GM19463 (cell line): ENCODE data around the gene SLC35F4.
"Not testable (repeated sequence)": the region's sequence is repeated elsewhere in the genome, so short reads cannot be mapped to it uniquely, and the experiment has no call there.

Experiments
- ATAC-seq: cut with Tn5 transposase; IDR thresholded peaks from one replicate; pipeline ENCODE4 v1.9.1; 2021; ENCODE audit warnings: mild to moderate bottlenecking, moderate library complexity; ENCODE audit not compliant: unreplicated experiment

The SLC35F4 gene

DNA sequence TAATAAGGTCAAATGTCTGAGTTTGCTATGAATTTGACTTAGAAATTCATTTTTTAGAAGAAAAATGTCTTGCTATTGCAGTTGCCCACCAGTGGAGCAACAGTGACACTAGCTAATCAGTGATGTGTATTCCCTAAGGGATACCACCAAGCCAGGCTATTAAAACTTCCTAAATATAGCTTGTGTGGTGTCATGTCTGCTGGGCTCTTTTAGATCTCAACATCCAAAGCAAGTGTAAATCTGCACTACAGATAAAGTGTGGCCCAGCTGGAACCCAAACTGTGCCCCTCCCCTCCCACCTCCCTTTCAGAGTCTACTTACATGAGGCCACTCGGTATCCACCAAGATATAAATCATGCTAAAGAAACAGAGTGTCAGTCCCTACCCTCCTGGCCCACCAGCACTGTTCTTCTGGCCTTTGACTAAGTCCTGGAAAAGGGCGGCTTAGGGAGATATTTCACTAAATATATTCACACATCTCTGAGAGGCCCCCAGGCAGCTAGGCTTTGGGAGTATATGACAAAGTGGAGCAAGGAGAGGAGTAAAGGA lies 53.8 kb downstream of the SLC35F4 start:
- no peak for ATAC-seq

DNA sequence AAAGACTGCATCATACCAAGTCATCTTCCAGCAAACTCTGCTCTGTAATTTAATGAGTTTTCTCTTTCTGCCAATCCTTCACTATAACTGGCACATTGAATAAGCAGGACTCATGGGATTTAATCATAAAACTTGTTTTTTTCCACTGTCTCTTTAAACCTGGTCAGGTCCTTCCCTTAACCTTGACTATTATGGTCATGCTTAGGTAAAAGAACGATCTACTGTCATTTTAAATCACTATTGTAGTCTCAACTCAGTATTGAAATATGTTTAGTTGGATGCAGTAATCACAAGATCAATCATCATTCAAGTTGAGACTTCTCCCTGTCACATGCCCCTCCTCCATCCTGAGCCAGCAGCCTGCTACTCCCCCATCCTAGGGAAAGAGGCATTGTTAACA lies 56.1 kb downstream of the SLC35F4 start:
- ATAC-seq: no peak

DNA sequence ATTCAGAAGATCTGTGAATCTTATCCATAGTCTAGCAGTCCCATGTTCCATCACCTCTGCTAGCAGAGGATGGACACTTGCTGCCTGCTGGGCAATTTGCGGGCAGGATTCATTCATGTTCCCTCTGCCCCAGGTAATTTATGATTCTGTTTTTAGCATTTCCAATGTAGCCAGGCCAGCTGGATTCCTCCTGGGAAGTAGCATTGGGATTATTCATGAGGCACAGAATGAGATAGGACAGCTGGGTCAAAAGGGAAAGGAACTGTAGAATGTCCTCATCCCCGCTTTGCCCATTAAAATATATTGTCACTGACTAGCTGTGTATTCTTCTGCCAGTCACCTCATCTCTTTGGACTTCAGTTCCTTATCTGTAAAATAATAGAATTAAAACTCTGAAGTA lies 68.7 kb downstream of the SLC35F4 start:
- ATAC-seq: no peak

DNA sequence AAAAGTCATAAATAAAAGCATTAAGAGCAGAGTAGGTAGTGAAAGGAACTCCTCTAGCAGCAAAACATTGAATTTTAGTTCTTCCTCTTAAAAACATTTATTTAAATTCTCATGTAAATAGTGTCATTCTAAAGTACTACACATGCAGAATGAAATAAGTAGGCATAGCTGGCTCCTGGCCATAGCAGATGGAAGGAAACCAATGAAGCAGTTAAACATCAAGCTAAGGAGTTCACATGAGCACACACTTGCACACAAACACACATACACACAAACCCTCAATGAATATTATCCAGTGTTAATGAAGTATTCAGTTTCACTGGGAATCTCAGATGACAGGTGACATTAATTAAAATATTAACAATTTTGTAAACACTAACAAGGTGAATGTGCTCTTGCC lies 69.3 kb downstream of the SLC35F4 start:
- ATAC-seq: no peak

DNA sequence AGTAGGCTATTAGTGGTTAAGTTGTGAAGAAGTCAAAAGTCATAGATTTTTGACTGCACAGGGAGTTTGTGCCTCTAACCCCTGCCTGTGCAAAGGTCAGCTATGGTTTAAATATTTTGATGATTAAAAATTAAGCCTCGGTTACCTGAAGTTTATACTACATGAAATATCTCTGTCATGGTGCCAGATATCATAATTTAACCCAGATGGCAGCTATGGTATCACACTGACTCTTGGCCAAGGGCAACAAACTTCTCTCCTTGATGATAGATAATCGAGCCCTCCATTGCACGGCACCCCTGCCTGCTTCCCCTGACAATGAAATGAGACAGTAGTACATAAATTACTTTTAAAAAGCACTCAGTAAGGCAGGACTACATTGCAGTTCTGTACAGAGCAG lies 80.8 kb downstream of the SLC35F4 start:
- ATAC-seq: no peak

DNA sequence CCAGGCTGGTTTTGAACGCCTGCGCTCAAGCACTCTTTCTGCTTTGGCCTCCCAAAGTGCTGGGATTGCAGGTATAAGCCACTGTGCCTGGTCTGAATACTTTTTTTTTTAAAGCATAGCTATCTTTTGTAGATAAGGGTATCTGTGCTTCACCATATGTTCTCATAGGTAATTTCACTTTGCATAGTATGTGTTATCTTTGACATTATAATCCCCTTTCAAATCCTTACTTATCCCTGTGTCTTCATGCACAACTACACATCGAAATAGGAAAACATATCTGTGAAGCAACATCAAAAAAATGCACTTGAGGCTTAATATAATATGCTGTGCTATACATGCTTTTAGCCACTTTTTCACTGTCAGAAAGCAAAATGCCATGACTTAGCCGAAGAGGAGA lies 94.1 kb downstream of the SLC35F4 start:
- ATAC-seq: no peak

DNA sequence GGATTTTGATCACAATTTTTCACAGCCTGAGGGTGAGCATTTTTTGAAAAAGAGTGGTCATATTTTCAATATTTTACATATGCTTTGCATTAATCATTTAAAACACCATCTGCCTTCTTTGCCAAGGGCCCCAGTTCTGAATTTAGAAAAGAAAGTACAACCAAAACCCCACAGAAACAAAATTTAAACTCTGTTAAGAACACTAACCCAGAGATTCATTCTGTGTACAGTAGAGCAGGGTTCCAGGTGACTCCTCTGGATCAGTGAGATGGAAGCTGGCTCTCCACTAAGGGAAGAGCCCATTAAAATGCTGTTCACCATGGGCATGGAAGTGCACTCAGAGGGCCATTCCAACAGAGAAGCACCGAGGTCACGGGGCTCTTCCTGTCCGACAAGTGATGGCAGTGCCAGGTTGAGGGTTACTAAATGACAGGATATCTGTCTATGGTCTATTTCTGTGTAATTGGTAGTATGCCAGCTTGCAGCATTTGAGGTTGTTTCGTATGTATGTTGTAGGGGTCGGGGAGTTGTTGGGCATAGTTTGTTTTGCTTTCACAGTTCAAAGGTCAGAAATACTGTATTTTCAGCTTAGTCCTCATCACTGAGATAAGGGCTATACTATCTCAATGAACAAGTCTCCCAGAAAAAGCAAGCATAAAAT lies 95.9 kb downstream of the SLC35F4 start:
- no peak for ATAC-seq

DNA sequence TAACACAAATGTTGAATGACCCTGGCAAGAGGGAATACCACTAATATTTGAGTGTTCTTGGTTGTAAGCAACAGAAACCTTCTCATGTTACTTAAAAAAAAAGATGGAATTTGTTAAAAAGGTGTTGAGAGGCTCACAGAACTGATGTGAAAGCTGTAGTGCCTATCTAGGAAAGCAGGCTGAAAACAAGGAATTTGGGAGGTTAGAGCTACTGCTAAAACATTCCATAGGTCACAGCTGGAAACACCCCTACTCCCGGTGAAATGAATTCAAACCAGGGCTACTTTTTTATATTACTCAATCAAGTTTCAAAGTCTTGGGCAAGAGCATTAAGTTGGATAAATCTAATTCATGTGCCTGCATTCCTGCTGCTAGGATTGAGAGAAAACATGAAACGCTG lies 104.1 kb downstream of the SLC35F4 start:
- no peak for ATAC-seq

DNA sequence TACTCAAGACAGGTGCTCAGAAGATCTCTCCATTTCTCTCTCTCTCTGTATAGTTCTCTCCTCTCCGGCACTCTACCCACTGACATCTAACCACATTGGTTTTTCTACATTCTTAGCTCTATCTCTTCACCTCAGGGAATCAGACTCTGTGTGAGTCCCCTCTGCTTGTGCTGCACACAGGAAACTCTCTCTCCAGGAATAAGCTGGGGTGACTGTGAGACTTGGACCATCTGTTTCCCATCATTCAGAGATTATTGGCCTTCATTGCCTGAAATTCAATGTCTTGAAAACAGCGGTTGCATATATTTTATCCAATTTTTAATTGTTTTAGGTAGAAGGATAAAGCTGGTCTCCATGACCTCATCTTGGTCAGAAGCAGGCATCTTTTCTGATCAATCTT lies 105.0 kb downstream of the SLC35F4 start:
- no peak for ATAC-seq

DNA sequence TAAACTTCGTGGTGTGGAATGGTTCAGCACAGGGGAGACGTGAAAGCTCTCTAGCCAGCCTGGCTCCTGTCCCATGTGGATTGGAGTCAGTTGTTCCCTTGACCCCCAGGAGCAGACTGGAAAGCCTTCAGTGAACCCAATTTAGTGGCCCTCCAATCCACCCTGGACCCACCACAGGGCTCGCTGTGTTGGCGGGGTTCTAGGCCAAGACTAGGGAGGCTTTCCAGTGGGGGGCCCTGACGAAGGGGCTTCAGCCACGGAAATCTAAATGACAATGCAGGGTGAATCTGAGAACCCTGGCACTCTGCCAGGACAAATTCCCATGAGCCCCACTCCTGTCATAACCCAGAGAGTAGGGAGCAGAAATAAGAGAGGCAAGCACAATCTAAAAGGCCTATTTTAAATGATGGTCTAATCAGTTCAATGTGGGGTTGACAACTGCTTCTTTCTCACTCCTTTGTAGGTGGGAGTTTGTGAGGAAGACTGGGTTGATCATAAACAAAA lies 110.8 kb downstream of the SLC35F4 start:
- ATAC-seq: no peak

DNA sequence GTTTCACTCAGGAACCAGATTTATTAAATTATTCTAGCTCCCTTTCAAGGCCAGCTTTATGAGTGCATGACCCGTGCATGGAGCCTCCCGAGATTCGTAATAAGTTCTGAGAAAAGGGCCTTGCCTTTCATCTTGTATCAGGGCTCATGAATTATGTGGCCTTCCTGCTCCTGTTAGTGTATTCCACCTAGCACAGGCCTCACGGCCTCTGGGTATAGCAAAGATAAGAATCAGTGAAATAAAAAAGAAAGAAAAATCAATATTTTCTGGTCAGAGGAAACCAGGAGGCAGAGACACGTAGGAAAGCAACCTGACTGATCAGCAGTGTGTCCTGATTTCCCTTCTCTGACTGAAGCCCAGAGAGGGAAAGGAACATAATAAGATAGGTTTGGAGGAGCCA lies 111.4 kb downstream of the SLC35F4 start:
- ATAC-seq: no peak

DNA sequence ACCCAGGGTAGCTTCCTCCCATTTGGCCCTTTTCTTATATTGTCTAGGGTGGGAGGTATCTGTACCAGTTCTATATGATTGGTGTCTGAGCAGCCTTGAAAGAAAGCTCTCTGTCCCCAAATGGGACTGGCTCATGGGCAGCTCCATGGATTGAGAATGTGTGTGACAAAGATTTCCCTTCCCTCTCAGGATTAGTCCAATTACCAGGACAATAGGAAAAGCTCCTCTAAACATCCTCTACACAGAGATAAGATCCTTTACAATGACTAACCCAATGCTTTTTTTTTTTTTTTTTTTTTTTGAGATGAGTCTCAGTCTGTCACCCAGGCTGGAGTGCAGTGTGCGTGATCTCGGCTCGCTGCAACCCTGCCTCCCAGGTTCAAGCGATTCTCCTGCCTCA lies 112.1 kb downstream of the SLC35F4 start:
- no peak for ATAC-seq

DNA sequence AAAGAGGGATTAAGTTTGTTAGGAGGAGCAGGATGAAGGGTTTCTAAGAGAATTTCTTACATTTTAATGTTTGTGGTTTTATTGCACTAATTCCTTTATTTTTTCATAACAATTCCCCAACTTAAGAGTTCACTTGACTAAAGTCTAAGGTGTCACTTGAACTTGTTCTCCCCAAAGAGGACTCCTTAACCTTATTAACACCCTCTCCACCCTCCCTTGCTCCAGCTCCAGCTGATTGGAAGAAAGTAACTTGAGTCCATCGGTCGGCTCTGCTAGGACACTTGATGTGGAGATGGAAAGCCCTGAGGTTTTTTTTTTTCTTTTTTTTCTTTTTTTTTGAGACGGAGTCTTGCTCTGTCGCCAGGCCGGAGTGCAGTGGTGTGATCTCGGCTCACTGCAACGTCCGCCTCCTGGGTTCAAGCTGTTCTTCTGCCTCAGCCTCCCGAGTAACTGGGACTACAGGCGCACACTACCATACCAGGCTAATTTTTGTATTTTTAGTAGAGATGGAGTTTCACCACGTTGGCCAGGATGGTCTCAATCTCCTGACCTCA lies 113.7 kb downstream of the SLC35F4 start:
- not testable (repeated sequence) for ATAC-seq

DNA sequence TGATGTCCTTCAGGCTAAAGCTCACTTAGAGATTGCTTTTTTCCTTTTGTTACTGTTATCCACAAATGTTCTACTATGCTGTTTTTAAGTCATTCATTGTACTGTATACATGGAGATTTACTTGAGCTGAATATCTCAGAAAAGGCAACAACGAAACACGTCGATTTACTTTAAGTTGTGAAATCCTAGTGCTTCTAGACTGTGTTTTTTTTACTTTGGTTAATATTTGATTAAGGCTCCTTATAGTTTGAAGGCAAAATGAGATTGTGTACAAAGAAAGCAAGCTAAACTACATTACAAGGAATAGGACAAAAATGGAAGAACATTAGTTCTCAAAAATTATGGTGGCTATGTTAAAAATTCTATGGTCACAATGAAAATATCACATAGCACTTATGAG lies 114.5 kb downstream of the SLC35F4 start:
- no peak for ATAC-seq

DNA sequence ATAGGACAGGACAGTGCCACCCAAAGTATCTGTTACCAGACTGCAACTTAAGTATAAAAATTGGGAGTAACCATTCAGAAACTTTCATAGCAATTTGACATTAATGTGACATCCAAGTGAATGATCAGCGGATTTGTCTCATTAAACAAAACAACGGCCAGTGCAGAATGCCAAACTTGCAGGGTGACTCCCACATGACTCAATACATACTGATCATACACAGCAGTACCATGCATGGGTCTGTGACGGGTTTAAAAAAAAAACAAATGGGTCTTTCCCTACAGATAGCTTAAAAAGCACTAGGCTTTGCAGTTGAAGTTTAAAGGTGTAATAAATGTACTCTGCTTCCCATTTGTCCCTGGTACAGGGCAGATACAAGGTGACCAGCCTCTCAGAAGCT lies 116.6 kb downstream of the SLC35F4 start:
- no peak for ATAC-seq

DNA sequence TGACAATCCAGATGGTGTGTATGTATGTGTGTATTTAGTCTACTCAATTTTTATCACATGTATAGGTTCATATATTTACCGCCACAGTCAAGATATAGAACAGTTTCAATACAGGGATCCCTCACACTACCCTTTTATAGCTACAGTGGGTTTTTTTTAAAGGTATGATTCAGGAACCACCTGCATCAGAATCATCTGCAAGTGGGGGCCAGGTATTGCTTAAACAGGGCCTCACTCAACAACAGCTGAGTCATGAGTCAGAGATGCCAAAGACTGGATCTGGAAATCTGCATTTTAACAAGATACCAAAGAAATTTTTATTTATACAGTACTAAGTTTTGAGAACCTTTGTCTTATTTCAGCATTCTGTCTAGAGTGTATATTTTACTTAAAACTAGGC lies 117.6 kb downstream of the SLC35F4 start:
- ATAC-seq: no peak

DNA sequence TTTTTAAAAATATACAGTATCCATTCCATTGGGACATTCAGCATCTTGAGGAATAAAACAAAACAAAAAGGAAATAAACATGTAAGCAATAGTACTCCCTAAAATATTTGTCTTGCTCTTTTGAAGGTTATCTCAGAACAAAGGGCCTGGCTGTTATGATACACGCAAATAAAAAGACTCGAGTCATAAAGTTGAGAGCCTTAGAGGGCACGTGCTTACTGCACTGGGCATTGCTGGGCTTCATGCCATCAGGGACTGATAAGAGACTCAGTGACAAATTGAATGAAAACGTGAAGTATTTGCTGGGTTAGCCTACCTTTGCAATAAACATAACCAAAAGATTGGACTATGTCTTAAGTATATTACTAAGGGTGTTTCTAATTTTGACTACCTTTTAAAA lies 118.9 kb downstream of the SLC35F4 start:
- ATAC-seq: no peak

DNA sequence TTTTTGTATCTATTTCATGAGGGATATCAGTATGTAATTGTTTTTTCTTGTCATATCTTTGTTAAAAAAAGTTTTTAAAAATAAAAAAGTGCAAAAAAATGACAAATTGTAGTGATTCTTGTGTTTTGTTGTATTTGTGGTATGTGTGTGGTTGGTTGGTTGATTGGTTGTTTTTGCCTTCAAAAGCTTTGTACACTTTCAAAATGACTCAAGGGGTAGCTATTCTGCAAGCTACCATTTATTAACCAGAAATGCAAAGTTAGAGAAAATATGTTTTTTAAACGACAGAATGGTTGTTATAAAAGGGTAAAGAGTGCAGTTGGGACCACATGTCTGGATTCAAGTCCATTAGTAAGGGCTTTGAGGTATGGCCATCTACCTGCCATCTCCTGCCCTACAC lies 119.3 kb downstream of the SLC35F4 start:
- ATAC-seq: no peak

DNA sequence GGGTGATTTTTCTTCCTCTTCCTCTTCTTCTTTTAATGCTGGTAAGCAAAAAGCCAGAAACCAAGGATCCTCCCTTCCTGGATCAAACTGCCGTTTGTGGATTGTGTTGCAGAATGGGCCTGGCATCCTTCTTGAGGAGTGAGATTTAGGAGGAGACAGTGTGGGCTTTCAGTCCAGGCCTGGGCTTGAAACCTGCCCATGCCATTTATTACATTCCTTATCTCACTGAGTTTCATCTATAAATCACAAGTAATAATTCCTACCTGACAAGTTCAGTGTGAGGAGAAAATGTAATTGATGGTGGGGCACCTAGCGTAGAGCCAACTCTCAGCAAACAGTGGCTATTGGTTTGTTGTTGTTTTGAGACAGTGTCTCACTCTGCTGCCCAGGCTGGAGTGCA lies 126.4 kb downstream of the SLC35F4 start:
- ATAC-seq: no peak

DNA sequence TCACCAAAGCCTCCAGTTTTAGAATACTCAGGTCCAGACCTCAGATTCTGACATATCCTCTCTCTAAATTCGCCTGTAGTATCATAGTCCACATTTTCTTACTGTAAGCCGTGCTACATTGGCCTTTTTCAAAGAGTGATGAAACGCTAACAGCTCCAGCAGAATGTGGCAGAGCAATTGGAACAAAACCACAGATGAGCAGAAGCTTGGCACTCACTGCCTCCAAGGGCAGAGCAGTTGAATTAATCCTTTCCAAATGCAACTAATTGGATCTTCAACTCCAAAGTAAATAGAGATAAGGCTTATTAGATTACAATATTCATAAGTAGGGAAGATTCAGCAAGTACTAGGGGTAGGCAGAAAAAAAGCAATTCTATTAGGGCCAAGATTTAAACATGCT lies 128.3 kb downstream of the SLC35F4 start:
- no peak for ATAC-seq

DNA sequence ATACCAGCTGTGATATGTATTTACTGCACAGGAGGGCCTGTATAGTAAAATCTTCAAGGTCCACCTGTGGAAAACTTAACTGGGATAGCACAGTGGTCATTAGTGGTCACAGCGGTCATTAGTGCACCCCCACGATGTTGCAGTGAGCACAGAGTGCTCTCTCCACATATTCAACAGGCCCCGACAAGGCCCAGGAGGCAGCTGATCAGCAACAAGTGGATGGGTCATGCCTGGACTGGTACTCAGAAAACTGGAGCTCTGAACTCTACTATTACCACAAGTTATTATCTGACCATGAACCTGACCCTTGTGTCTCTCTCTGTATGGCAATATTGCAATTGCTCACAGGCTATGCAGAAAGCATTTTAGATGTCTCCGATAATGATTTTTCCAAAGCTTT lies 129.5 kb downstream of the SLC35F4 start:
- ATAC-seq: no peak

DNA sequence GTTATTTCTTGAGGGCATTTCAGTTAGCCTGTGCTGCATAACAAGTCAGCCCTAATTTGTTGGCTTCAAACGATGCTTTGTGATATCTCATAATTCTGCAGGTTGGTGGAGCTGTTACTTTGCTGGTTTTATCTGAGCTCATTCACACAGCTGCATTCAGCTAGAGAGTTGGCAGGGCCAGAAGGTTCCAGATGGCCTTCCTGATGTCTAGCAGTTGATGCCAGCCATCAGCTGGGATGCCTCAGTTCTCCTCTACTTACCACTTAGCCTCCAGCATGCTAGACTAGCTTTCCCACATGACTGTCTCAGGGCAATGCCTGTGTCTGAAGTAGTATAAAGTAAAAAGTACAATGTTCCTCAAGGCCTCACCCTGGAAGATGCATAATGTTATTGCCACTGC lies 130.6 kb downstream of the SLC35F4 start:
- ATAC-seq: no peak
